ENCODE results near the gene GPATCH1.

DNA sequence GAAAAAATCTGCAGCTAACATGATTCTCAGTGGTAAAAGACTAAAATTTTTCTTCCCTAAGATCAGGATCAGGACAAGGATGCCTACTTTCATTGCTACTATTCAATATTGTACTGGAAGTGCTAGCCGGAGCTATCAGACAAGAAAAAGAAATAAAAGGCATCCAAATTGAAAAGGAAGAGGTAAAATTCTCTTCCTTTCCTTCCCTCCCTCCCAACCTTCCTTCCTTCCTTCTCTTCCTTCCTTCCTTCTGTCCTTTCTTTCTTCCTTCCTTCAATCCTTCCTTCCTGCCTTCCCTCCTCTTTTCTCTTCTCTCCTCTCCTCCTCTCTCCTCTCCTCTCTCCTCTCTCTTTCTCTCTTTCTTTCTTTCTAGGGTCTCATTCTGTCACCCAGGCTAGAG, 86.5 kb downstream of the GPATCH1 start:
- no peak for TF ChIP-seq FOXK2 (IDR thresholded peaks at IDR 0.05)
- no peak for TF ChIP-seq SUZ12 (IDR thresholded peaks at IDR 0.05)
- no peak for TF ChIP-seq ARNT (IDR thresholded peaks at IDR 0.05)
- no peak for TF ChIP-seq NFRKB (IDR thresholded peaks at IDR 0.05)
- TF ChIP-seq L3MBTL2 (conservative IDR thresholded peaks at IDR 0.05), result no peak
- TF ChIP-seq BHLHE40 (IDR thresholded peaks at IDR 0.05; ENCODE audit: borderline replicate concordance), result no peak
- TF ChIP-seq, protein P1, sequence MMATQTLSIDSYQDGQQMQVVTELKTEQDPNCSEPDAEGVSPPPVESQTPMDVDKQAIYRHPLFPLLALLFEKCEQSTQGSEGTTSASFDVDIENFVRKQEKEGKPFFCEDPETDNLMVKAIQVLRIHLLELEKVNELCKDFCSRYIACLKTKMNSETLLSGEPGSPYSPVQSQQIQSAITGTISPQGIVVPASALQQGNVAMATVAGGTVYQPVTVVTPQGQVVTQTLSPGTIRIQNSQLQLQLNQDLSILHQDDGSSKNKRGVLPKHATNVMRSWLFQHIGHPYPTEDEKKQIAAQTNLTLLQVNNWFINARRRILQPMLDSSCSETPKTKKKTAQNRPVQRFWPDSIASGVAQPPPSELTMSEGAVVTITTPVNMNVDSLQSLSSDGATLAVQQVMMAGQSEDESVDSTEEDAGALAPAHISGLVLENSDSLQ (IDR thresholded peaks at IDR 0.05), result no peak
- TF ChIP-seq ELF4 (IDR thresholded peaks at IDR 0.05), result no peak
- no peak for TF ChIP-seq FOXM1 (IDR thresholded peaks at IDR 0.05; ENCODE audit: borderline replicate concordance)
- no peak for TF ChIP-seq FOXA1 (IDR thresholded peaks at IDR 0.05)
- TF ChIP-seq HDGF (IDR thresholded peaks at IDR 0.05; ENCODE audit: borderline replicate concordance), result no peak
- TF ChIP-seq CTBP1 (IDR thresholded peaks at IDR 0.05; ENCODE audit: borderline replicate concordance), result no peak
- no peak for TF ChIP-seq SP1 (IDR thresholded peaks at IDR 0.05)
- no peak for TF ChIP-seq ZNF384 (IDR thresholded peaks at IDR 0.05)
